Inferior parietal cortex (tissue), 1 donor: ENCODE results near the gene POTEG.
"Not testable (repeated sequence)": the region's sequence is repeated elsewhere in the genome, so short reads cannot be mapped to it uniquely, and the experiment has no call there.

ENCODE experiments used
- DNase-seq: peaks from one replicate; pipeline ENCODE4 v3.0.0-alpha.2; 2016; ENCODE audit errors: extremely low spot score

The POTEG gene

DNA sequence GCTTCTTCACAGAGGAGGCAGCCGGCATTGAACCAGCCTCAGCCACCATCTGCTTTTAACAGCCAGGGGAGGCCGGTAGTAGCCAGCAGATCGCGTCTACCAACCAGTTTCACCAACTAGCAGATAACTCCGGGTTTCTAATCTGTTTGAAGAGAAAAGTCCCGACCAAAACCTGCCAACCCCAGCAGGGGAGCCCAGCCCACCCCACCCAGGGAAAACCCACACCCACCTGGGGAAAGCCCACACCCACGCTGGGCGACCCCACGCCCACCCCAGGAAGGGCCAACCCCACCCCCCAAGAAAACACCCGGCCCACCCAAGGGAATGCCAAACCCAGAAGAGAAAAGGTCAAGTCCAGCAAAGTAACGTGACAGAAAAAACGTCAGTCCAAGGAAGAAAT is at the start of gene POTEG:
TSS of gene POTEG (minus strand) at position 101 of the 400 bp plus-strand sequence. CDS start at position 49, 52 bp downstream.
- DNase-seq: not testable (repeated sequence)

GRCh38 chr14:19482093-19482492 is 48.0 kb upstream of the POTEG start:
- DNase-seq: not testable (repeated sequence)

GRCh38 chr14:19481421-19481820 is 47.3 kb upstream of the POTEG start:
- DNase-seq: not testable (repeated sequence)

DNA sequence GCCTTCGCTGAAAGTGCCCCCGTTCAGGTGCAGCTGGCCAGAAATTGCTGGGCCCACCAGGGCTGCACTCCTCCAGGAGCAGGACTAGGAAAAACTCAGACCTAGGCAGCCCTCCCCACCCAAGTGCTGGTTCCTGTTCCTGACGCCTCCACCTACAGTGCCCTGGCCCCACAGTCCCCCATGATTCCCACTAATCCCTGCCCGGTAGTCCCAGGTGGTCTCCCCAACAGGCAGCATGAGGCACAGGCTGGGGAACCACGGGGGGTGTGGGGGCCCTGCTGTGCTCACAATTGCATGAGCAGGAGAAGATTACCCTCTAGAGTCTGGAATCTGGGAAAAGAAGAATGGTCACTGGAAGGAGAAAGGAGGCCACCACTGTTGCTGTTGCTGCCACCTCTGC is 46.4 kb upstream of the POTEG start:
- DNase-seq: not testable (repeated sequence)

- not testable (repeated sequence) for DNase-seq
These were observed 11.6 kb upstream of the POTEG start for GRCh38 chr14:19445761-19446160.

DNA sequence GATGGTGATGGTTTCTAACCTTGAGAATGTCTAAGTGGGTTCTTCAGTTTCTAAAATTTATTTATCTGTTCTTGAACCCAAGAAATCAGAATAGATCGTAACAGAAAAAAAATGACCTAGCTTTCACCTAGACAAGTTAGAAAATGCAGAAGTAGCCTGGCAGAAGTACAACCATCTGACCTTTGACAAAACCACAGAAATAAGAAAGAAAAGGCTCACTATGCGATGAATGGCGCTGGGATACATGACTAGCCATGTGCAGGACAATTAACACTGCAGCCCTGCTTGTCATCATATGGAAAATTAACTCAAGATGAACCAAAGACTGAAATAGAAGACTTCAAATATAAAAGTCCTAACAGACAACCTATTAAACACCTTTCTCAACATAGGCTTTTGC is 5.7 kb upstream of the POTEG start:
- DNase-seq: not testable (repeated sequence)

DNA sequence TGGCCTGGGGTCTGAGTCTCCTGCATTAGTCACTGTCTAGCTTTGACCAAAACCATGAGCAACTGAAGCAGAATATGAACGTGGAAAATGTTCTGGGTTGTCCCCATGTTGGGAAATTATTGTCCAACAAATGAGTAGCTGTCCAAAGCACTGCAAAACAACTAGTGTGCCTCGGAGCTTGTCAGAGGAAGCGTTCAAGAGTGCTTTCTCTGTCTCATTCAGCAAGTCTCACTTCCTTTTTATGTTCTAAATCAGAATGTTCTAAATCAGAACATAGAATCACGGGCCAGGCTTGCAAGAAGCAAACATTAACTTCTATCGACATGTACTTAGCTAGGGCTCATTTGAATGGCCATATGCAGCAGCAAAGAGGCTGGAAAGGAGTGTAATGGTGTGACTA is 5.1 kb upstream of the POTEG start:
- DNase-seq: not testable (repeated sequence)

GRCh38 chr14:19437126-19437443 is 2.9 kb upstream of the POTEG start:
- DNase-seq: not testable (repeated sequence)

DNA sequence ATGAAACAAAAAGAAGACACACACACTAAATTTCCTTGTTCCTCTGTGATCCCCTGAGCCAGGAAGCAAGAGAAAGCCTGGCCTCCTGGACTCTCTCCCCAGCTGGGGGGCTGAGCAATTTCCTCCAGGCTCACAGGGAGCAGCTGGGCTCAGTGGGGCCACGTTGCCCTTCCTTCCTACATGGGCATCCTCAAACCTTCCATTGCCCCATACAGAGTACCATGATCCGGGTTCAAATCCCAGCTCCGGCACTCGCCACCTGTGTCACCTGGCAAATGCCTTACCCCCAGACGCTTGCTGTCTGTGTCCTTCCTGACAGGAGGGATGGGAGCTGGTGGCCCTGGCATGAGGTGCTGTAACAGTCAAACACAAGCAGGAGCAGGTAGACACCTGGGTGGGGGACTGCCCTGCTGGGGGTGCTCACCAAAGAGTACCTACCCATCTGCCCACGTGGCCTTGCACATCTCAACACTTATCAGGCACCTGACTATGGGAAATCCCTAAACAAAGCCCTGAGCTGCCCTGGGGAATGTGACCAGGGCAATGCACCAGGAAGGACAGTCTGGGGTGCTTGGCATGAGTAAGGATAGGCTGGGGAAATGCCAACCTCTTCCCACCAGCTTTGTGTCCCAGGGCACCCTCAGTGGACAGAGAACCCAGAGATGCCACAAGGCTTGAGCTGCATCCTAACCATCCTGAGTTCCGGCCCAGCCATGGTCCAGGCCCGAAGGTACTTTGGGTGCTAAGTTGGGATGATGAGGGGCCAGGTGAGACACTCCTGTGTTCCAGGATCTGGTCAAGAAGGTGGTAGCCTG is 2.4 kb upstream of the POTEG start:
- DNase-seq: not testable (repeated sequence)

DNA sequence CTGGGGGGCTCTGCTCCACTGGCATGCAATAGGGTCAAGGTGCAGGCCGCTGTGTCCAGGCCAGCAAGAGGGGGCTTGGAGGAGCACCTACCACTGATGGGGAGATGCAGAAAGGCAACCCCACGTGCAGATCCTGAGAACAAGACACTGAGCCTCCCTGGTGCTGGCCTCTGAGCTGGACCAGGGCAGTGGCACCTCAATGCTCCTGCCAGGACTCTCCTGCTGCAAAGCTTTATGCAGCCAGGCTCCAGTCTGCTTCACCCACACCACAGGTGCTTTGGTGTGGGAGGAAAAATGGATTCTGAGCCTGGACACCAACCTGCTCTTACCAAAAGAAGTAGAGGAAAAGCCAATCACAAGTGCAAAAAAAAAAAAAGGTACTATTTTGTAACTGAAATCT is 1.7 kb upstream of the POTEG start:
- DNase-seq: not testable (repeated sequence)

- DNase-seq: not testable (repeated sequence)
These were observed 750 bp upstream of the POTEG start for GRCh38 chr14:19434891-19435290.

- not testable (repeated sequence) for DNase-seq
These were observed 376 bp downstream of the POTEG start for GRCh38 chr14:19433765-19434164.

DNA sequence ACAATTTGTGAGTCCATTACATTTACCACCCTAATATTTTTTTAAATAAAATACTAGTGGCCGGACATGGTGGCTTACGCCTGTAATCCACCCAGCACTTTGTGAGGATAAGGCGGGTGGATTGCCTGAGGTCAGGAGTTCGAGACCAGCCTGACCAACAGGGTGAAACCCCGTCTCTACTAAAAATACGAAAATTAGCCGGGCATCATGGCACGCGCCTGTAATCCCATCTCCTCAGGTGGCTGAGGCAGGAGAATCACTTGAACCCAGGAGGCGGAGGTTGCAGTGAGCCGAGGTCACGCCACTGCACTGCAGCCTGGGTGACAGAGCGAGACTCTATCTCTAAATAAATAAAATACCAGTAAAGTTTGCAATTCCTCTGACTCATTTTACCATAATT is 25.6 kb downstream of the POTEG start:
- DNase-seq: not testable (repeated sequence)

- DNase-seq: not testable (repeated sequence)
These were observed 32.0 kb downstream of the POTEG start for GRCh38 chr14:19402097-19402496.

DNA sequence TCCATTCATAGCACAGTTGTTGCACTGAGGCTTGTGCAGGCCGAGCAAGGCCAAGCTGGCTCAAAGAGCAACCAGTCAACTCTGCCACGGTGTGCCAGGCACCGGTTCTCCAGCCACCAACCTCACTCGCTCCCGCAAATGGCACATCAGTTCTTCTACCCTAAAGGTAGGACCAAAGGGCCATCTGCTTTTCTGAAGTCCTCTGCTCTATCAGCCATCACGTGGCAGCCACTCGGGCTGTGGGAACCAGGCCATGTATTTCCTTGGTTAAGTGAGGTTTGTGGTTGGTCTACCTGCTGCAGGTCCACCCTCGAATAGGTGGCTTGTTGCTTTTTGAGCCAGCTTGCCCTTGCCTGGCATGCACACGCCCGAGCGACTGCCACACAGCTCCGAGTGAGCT is 39.4 kb downstream of the POTEG start:
- DNase-seq: not testable (repeated sequence)

- DNase-seq: not testable (repeated sequence)
These were observed 43.9 kb downstream of the POTEG start for GRCh38 chr14:19390230-19390629.

DNA sequence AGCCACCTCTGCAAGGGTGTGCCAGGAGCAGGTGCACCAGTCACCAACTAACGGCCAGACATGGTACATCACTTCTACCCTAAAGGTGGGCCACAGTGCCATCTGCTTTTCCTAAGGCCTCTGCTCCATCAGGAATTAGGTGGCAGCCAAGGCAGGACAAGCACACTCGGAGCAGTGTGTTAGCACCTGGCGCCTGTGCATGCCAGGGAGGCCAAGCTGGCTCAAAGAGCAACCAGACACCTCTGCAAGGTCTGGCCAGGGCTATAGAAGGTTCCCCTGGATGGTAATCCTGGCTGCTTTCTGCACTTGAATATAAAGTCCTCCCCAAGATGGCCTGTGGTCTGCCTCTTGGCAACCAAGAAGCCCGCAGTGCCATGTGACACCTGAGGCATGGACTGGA is 45.4 kb downstream of the POTEG start:
- DNase-seq: not testable (repeated sequence)

DNA sequence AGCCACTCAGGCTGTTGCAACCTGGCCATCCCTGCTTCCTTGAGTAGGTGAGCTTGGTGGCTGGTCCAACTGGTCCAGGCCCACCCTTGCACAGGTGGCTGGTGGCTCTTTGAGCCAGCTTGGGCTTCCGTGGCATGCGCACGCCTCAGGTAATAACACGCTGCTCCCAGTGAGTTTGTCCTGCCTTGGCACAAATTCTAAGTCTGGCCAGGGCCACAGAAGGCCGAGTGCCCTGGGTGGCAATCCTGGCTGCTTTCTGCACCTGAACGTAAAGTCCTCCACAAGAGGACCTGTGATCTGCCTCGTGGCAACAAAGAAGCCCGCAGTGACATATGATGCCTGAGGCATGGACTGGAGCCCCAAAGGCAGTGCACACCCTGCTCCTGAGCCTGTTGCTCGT is 47.1 kb downstream of the POTEG start:
- not testable (repeated sequence) for DNase-seq

DNA sequence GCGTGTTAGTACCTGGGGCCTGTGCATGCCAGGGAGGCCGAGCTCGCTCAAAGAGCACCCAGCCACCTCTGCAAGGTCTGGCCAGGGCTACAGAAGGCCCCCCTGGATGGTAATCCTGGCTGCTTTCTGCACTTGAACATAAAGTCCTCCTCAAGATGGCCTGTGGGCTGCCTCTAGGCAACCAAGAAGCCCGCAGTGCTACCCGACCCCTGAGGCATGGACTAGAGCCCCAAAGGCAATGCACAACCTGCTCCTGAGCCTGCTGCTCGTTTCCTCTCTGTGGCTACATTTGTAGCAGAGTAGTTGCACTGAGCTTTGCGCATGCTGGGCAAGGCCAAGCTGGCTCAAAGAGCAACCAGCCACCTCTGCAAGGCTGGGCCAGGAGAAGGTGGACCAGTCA is 47.8 kb downstream of the POTEG start:
- DNase-seq: not testable (repeated sequence)

DNA sequence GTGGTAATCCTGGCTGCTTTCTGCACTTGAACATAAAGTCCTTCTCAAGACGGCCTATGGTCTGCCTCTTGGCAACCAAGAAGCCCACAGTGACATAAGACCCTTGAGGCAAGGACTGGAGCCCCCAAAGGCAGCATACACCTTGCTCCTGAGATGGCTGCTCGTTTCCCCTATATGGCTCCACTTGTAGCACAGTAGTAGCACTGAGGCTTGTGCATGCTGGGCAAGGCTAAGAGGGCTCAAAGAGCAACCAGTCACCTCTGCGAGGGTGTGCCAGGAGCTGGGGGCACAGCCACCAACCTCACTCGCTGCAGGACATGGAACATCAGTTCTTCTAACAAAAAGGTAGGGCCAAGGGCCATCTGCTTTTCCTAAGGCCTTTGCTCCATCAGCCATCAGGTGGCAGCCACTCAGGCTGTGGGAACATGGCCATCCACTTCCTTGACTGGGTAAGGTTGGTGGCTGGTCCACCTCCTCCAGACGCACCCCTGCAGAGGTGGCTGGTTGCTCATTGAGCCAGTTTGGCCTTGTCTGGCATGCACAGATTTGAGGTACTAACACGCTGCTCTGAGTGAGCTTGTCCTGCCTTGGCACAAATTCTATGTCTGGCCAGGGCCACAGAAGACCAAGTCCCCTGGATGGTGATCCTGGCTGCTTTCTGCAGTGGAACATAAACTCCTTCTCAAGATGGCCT is 49.9 kb downstream of the POTEG start:
- not testable (repeated sequence) for DNase-seq

DNA sequence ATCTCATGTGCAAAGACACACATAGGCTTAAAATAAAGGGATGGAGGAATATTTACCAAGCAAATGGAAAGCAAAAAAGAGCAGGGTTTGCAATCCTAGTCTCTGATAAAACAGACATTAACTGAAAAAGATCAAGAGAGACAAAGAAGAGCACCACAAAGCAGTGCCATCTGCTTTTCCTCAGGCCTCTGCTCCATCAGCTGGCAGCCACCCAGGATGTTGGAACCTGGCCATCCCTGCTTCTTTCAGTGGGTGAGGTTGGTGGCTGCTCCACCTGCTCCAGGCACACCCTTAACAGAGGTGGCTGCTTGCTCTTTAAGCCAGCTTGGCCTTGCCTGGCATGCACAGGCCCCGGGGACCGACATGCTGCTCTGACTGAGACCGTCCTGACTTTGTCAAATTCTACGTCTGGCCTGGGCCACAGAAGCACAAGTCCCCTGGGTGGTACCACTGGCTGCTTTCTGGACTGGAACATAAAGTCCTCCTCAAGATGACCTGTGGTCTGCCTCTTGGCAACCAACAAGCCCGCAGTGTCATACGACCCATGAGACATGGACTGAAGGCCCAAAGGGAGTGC is 51.0 kb downstream of the POTEG start:
- not testable (repeated sequence) for DNase-seq

- DNase-seq: not testable (repeated sequence)
These were observed 54.0 kb downstream of the POTEG start for GRCh38 chr14:19380137-19380536.
